GM23248 (cell line): ENCODE data around the gene SPRED3.

ENCODE experiments used
- EZH2 ChIP-seq: fragments of 200-600 bp; sonication (generic); IDR thresholded peaks from 2 replicates; pipeline ENCODE4 v1.6.1; 2018; ENCODE audit warnings: antibody characterized with exemption, mild to moderate bottlenecking; ENCODE audit not compliant: insufficient read depth, poor library complexity, severe bottlenecking
- EZH2phosphoT487 ChIP-seq: fragments of 200-600 bp; sonication (generic); IDR thresholded peaks from 2 replicates; pipeline ENCODE4 v1.6.1; 2018; ENCODE audit warnings: antibody characterized with exemption, moderate library complexity, mild to moderate bottlenecking, low read depth; ENCODE audit not compliant: insufficient read depth

DNA sequence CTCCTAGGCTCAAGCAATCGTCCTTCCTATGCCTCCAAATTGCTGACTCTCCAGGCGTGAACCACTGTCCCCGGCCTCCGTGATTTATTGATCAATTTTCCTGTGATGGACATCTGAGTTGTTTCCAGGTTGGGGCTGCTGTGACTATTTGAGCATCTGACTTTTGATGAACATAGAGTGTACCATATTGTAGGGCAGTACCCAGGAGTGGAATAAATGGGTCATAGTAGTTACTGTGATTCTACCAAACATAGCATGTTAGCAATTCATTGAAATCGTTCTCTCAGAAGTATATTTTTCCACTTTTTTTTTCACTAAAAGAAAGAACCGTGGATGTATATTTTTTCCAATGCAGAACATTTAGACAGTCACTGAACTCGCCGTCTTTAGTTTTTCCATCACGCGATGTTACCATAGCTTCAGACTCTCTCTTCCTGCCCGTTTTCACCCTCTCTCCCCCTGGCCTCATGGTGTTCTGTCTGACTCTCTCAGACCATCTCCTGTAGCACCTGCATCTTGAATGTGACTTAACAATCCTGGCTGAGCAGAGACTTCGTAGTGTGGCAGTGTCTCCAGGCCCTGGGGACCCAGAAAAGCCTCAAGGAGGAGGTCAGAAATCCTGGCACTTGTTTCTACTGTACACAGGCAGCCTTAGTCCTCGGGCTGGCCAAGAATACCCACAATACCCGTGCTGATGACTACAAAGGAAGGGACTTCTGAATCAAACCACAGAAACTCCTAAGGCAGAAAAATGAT, 40.7 kb downstream of the SPRED3 start:
- TF ChIP-seq EZH2 = no peak
- no peak for TF ChIP-seq EZH2phosphoT487
